Thyroid gland (tissue), 4 donors: ENCODE results near the gene NAA30.

ENCODE experiments used
- CTCF ChIP-seq, 6 experiments: fragments of 200-600 bp in 3 of 6; fragments of 450-650 bp in 3 of 6; sonication (generic) in 3 of 6; IDR thresholded peaks; one replicate each; pipeline ENCODE4 v1.5.1; 2016 to 2019; ENCODE audit warnings: antibody characterized with exemption in 6 of 6, mild to moderate bottlenecking in 2 of 6, inconsistent platforms in 1 of 6, moderate library complexity in 1 of 6
- POLR2A ChIP-seq, 2 donors: fragments of 450-650 bp; IDR thresholded peaks; one replicate each; pipeline ENCODE4 v1.6.1; 2017; ENCODE audit warnings: antibody characterized with exemption in 2 of 2, mild to moderate bottlenecking in 2 of 2, moderate library complexity in 1 of 2

- TF ChIP-seq POLR2A (IDR thresholded peaks at IDR 0.05) (no peak), CTCF (IDR thresholded peaks at IDR 0.05) (no peak)
These were observed 37.8 kb upstream of the NAA30 start for GRCh38 chr14:57352396-57353170.
